Hippocampal formation (tissue), 2 donors: Measurements from ENCODE around the gene BACE2.
"Not testable (repeated sequence)": the region's sequence is repeated elsewhere in the genome, so short reads cannot be mapped to it uniquely, and the experiment has no call there.

ENCODE experiments used
- DNase-seq, 2 donors: peaks; one replicate each; lab custom pipeline; 2025; lab: John Stamatoyannopoulos, UW

Gene BACE2

DNA sequence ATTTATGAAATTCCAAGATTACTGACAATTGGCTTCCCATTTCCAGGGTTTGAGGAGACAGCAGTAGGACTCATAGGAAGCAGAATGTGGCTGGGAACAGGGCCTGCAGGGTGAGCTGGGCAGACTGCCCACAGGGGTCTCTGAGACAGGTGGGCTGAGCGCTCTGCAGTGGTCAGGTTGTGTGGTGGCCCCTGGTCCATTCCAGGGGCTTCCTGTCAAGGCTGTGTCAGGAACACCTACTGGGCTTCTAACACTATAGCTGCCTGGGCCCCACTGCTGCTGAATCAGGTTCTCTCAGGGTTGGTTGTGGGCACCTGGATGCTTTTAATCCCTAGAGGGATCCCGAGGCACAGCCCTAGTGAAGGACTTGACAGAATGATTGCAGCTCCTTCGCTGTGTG lies 72.1 kb downstream of the BACE2 start:
- no peak for DNase-seq

DNA sequence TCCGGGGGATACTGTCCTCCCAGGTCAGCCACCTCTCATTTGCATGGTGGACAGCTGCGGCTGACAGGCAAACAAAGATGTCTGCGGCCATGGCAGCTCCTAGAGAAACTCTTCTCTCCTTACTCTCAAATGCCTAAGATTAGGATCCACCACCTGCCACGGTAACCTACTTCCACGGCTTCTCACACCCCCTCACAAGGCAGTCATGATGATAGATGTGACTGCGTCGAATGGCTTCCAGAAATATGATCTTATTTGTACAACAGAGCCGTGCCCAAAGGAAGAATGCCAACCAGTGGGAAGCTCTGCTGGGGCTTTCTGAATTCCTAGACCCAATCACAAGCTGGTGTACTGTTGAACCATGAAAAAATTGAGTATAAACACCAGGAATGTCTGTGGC lies 73.4 kb downstream of the BACE2 start:
- DNase-seq = no peak

DNA sequence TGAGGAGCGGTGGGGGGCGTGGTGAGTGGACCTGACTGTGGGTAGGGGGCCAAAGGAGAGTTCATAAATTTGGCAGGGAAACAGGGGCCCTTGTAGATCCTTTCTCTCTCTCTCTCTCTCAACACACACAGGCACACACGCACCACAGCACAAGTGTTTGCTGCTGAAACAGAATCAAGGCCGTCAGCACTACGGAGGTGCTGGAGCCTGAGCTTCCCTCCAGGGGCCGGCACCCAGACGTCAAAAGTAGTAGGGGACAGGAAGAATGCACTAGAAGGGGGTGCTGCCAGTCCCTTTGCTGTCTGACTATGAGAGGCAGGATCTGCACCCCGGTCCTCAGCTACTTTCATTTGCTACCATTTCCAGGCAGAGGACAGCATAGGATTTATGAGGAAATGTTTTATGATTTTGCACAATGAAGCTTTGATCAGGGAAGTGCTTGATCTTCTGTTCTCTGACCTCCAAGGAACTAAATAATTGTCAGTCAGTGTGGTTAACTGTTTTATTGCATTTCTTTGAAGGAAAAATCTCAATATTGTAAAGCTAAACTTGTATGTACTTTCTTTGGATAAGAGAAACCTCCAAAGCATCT lies 74.4 kb downstream of the BACE2 start:
- DNase-seq = no peak

DNA sequence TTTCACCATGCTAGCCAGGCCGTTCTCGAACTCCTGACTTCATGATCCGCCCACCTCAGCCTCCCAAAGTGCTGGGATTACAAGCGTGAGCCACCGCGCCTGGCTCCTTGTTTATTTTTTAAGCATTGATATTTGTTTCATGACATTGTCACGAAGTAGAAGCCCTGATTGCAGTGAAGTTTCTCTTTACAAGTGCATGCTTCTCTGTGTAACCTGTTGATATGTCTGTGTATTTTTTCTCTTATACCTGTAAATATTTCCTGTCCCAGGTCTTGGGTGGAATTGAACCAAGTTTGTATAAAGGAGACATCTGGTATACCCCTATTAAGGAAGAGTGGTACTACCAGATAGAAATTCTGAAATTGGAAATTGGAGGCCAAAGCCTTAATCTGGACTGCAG lies 75.1 kb downstream of the BACE2 start:
- DNase-seq = no peak

DNA sequence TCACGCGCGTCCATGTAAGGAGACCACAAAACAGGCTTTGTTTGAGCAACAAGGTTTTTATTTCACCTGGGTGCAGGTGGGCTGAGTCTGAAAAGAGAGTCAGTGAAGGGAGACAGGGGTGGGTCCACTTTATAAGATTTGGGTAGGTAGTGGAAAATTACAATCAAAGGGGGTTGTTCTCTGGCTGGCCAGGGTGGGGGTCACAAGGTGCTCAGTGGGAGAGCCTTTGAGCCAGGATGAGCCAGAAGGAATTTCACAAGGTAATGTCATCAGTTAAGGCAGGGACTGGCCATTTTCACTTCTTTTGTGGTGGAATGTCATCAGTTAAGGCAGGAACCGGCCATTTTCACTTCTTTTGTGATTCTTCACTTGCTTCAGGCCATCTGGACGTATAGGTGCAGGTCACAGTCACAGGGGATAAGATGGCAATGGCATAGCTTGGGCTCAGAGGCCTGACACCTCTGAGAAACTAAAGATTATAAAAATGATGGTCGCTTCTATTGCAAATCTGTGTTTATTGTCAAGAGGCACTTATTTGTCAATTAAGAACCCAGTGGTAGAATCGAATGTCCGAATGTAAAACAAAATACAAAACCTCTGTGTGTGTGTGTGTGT lies 76.4 kb downstream of the BACE2 start:
- not testable (repeated sequence) for DNase-seq

DNA sequence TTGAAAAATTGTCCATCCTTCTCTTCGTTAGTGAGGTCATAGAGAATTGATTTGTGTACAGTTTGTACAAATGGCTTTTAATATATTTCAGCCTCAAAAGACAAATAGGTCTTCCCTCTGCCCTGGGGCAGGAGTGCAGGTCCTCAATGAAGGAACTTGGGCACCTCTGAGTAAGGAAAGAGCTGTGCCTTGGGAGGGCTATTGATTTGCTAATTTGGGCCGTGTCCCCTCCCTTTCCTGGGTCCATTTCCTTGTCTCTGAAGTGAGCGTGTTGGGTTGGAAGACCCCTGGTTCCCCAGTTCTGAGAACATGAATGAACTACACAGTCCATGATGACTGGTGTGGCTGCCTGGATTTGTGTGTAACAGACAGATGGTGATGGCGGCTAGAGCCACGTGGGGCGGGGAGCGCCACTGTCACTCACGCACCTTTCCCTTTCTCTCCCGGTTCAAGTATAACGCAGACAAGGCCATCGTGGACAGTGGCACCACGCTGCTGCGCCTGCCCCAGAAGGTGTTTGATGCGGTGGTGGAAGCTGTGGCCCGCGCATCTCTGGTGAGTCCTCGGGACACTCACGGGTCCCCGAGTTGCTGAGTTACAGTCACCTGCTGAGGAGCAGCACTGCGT lies 77.7 kb downstream of the BACE2 start:
- no peak for DNase-seq

DNA sequence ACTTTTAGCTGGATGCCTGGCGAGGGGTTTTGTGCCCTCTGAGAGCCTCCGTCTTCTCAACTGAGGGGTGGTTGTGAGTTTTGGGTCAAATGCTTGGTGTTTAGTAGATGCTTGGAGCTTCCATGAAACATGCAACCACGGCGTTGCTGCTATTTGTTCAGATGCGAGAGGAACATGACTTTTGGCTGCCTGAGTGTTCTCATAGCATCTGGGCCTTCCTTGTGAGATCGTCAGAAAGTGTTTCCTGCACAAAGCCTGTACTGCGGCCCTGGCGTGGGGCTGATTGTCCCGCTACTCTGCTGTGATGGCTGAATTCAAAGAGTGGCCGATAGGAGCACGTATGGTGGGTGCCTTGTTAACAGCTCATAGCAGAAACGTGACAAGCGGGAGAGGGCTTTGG lies 78.8 kb downstream of the BACE2 start:
- no peak for DNase-seq

DNA sequence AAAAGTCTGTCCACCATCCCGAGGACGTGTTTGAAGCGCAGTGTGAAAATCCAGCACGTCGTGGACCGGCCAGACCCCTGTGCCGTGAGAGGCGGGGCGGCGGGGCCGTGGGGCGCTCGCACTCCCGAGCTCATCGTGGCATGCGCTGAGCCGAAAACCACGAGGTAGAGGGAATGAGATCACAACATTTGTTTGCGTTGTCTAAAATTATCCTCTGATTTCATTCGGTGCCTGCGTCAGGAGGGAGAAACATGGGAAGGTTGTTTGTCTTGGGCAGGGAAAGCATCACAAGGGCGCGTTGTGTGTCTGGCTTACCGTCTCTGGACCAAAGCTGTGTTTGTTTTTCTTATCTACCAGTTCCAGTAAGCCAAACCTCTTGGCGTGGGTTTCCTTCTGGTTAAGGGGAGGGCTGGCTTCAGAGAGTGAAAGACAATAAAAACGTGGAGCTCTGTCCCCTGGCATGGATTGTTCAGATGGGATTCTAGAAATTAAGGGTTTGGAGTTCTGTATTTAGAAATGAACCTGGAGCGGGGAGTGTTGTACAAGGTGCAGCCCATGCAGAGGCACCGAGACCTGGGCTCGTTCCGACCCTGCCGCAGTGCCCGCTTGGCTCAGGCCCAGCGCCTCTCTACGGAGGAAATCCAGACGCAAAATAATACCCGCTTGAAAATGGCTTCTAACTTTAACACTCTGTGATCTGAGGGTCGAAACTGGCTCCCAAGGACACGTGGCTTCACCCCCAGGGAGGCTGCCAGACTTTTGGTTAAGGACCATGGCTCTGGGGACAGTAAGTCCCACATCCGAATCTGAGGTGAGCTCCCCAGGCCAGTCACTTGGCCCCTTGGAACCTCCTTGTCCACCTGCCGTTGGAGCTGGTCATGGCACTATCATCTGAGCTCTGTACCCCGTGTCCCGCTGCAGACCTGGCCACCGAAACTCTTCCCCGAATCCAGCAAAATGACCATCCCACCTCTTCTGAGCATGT lies 79.9 kb downstream of the BACE2 start:
- no peak for DNase-seq

DNA sequence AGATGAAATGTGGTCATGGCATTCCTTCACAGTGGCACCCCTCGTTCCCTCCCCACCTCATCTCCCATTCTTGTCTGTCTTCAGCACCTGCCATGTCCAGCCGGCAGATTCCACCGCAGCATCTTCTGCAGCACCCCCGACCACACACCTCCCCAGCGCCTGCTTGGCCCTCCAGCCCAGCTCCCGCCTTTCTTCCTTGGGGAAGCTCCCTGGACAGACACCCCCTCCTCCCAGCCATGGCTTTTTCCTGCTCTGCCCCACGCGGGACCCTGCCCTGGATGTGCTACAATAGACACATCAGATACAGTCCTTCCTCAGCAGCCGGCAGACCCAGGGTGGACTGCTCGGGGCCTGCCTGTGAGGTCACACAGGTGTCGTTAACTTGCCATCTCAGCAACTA lies 81.5 kb downstream of the BACE2 start:
- no peak for DNase-seq

DNA sequence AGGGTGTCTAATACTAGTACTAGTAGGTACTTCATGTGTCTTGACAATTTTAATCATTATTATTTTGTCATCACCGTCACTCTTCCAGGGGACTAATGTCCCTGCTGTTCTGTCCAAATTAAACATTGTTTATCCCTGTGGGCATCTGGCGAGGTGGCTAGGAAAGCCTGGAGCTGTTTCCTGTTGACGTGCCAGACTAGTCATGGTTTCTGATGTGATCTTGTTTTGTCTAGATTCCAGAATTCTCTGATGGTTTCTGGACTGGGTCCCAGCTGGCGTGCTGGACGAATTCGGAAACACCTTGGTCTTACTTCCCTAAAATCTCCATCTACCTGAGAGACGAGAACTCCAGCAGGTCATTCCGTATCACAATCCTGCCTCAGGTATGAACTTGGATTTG lies 82.6 kb downstream of the BACE2 start:
- no peak for DNase-seq

DNA sequence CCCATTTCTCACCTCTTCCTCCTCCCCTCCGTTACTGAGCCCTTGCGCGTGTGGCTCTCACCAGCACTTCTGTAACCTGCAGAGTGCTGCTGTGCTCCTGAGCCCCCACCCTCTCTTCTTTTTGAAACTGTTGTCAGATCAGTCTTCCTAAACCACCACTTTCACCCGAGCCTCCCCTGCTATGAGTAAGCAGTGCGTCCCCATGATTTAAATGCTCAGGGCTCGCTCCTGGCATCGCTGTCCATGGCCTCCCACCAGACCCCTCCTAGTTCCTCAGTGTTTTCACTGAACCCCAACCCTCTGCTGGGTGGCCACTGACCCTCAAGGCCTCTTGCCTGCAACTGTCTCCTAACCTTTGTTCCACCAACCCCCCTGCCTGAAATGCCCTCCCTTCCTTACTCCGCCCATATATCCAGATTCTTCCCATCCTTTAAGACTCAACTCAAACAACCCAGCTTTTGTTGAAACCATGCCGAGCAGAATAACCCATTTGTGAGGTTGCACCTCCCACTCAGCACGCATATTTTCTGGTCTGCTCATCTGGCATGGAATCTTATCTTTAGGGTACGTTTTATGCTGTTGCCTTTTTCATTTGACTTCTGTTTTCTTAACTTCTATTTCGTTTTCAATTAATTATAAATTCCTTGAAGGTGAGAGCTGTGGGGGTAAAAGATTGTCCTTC lies 84.1 kb downstream of the BACE2 start:
- no peak for DNase-seq

DNA sequence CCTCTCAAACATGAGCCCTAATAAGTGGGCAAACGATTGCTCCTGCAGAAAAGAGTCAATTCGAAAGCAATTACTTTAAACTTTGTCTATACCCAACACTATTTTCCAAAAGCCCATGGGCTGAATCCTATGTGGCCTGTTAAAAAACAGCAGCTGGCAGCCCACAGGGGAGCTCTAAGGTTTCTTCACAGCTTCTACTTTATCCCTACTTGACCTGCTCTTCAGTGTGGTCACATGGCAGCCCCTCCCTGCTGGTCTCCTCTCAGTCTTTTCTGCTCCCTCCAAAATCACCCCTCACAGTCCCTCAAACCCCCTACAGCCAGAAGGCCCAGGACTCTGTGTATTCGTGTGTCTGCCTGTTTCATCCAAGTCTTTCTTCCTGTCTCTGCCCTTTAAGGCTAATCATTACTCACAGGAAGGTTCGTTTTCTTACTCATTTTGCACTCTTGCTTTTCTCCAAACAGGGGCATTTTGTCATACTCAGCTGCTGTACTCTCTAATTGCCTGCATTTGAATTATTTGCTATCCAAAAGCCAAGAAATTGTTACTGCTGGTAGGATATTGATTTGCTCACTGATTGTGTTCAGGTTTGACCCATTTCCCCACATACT lies 86.2 kb downstream of the BACE2 start:
- DNase-seq = no peak

DNA sequence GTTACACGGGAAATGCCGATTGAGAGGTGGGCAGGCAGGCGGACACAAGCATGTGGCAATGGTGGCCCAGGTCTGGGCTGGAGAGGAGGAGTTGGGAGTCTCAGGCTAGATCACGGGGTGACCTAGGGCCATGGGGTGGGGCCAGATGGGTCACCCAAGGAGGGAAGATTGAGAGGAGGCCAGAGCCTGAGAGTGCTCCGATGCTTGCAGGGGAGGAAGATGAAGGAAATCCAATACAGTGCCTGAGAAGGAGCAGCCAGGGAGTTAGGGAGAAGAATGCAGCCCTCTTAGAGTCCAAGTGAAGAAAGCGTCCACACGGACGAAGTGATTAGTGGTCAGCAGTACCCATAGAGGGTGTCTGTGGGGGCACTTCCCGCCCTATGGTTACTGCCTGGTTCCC lies 87.2 kb downstream of the BACE2 start:
- DNase-seq = no peak

DNA sequence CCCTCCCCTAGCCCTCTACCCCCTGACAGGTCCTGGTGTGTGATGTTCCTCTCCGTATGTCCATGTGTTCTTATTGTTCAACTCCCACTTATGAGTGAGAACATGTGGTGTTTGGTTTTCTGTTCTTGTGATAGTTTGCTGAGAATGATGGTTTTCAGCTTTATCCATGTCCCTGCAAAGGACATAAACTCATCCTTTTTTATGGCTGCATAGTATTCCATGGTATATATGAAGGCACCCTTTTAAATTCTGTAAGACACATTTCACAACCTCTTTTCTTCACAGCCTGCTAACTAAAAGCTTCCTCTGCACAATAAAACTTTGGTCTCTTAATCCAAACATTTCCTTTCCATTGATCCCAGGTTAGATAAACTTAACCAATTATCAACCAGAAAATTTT lies 88.3 kb downstream of the BACE2 start:
- not testable (repeated sequence) for DNase-seq

DNA sequence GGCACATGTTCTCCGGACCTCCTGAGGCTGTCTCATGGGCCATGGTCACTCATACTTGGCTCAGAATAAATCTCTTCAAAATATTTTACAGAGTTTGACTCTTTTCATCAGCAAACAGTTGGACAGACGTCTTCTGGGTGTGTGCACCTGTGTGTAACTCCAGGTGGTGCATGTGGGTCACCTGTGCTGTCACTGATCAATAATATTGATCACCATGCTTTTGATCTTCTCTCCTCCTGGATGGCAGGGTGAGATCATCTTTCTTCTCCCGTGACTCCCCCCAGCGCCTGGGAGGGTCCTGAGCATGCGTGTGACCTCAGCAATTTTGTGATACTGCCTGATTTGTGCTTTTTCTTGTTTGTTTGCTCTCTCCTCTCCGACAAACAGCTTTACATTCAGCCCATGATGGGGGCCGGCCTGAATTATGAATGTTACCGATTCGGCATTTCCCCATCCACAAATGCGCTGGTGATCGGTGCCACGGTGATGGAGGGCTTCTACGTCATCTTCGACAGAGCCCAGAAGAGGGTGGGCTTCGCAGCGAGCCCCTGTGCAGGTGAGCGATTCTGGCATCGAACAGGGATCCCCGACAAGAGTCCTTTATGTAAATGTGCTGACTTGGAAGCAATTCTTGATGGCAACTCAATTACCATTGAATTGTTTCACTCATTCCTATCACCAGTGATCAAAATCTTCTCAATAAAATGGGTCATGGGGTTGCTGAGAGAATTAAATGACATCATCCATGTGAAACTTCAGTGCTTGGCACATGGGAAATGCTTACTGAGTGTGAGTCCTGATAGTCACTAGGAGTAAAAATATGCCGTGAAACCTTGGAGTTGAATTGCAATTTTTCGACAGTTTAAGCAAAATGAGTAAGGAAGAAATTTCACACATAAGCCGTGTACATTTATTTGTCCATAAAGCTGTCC lies 89.1 kb downstream of the BACE2 start:
- no peak for DNase-seq

DNA sequence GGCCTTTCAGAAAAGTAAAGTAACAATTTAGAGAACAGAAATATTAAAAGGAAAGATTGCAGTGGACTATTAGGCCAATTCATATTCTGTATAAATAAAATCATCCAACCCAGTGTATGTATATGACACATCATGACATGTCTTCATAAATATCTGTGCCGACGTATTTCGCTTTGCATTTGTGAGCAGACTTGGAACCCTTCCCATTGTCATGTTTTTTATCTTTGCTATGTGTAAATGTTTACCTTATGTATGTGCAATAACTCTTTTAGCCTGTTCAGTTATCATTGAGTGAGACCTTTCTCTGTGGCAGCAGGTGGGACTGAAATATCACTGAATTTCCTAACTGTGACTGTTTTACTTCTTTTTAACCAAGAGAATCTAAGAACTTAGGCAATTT lies 90.7 kb downstream of the BACE2 start:
- DNase-seq = no peak

DNA sequence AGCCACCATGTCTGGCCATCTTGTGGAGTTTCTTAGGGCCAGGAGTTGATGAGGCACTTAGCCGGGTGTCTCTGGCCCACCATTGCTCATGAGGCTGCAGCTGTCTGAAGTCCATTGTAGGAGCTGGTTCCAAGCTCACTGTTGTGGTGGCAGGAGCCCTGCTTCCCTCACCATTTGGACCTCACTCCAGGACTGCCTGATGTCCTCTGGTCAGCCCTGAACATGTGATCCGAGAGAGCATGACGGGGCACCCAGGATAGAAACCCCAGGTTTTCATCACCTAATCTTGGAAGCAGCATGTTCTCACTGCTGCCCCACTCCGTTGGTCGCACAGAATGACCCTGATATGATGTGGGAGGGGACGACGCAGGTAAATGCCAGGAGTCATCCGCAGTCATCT lies 92.5 kb downstream of the BACE2 start:
- no peak for DNase-seq

DNA sequence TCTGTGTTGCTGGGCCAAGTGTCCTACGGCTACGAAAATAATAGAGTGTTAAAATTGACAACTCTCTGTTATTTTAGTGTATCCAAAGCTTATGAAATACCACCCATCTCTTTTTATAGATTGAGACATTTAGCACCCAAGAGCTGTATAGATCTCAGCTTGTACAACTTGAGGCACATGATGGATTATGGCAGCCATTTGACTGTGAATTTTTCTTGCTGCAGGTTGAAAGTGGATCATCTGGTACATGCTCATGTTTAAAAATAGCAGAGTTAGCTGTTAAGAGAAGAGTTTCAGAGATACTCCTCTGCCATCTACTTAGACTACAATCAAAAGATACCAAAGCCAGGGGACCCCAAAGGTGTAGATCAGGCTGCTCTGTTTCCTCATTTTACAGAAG lies 99.4 kb downstream of the BACE2 start:
- no peak for DNase-seq

DNA sequence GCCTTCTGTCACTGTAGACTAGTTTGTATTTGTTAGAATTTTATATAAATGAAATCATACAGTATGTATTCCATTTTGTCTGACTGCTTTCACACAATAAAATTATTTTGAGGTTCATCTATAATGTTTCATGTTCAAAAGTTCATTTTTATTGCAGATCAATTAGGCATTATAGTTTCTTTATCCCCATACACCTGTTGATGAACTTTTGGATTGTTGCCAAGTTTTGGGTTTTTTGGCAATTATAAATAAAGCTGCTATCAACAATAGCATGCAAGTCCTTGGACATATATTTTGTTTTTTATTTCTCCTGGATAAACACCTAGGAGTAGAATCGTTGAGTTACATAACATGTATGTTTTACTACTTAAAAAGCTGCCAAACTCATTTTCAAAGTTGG lies 101.6 kb downstream of the BACE2 start:
- DNase-seq = no peak

DNA sequence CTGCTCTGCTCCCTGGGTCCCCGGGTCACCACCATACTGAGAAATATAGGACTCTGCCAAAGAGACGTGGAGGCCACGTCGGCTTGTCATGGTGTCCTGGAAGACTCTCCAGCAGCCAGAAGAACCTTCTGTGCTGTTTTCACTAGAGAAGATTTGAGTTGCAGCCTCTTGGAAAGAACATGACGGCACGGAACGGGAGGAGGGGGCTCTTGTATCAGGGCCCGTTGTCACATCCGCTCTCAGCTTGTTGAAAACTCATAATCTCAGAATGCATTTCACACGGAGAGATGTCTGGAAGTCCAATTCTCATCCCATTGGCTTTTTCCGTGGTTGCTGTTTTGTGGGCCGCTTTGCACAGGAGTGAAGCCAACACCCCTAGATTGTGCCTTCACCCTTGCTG lies 109.2 kb downstream of the BACE2 start:
- no peak for DNase-seq
